Stimulated activated naive CD8-positive, alpha-beta T cell treated with anti-CD3 and anti-CD28 coated beads, Interleukin-15, Interleukin-2, amounts not matched to agents 100 U/mL and 50 U/mL, for 24 hours (primary cell): ENCODE results near the gene SERPINF2.
"Not testable (repeated sequence)": the region's sequence is repeated elsewhere in the genome, so short reads cannot be mapped to it uniquely, and the experiment has no call there.

Experiments
- ATAC-seq: fragments of 150-1000 bp; cut with Tn5 transposase; one replicate; pipeline ENCODE4 v1.10.0; 2021
- DNase-seq: peaks from one replicate; pipeline ENCODE4 v3.0.0; 2021

Gene SERPINF2

GRCh38 chr17:1735418-1735817 is 7.3 kb upstream of the SERPINF2 start:
- ATAC-seq = no peak
- DNase-seq = no peak

DNA sequence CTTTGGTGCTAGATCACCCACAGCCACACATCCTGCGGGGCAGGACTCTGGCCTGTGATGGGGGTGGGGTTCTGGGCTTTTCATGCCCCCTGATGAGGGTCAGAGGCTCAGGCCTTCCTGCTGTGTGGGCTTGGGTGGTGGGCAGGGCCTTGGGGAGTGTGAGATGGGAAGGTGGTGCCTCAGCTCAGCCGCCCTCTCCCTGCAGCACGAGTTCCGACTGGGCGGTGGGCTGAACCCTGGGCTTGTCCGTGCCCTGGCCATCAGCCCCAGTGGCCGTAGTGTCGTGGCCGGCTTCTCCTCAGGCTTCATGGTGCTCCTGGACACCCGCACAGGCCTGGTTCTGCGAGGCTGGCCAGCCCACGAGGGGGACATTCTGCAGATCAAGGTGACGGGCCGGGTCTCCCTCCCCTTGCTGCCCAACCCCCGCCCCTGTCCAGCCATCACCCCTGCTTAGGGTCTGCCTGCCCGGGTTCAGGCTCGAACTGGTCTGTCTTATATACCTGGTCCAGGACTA is 6.8 kb upstream of the SERPINF2 start:
- no peak for ATAC-seq
- DNase-seq = no peak

GRCh38 chr17:1736348-1737281 is 6.1 kb upstream of the SERPINF2 start:
- ATAC-seq (peak; percentile 63), DNase-seq (peak; percentile 70)

DNA sequence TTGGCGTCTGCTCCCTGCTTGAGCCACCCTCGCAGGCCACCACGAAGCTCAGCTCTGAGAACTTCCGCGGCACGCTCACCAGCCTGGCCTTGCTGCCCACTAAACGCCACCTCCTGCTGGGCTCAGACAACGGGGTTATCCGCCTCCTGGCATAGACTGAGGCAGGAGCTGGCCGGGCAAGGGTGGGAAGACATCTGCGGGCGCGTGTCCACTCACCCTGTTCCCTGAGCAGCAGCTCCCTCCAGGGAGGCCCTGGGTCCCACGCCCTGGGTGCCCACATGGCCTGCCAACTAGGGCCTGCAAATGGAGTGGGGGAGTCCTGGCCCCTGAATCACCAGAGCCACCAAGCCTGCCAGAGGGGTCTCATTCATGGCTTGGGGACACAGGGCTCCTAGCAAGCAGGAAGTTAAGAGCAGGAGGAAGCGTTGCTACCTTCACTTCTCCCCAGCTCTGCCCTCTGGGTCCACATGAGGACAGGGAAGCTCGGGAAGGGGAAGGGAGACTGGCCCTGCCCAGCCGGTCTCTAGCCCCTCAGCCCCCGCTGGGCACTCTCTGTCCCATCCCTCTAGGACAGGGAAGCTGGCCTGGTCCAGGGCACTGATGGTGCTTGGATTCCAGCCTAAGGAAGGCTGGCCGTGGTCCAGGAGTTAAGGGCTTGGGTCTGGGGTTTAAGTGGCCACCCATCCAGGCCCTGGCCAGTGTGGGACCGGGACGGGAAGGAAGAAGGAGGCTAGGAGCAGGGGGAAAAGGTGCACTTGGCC is 5.0 kb upstream of the SERPINF2 start:
- no peak for DNase-seq
- ATAC-seq = no peak

DNA sequence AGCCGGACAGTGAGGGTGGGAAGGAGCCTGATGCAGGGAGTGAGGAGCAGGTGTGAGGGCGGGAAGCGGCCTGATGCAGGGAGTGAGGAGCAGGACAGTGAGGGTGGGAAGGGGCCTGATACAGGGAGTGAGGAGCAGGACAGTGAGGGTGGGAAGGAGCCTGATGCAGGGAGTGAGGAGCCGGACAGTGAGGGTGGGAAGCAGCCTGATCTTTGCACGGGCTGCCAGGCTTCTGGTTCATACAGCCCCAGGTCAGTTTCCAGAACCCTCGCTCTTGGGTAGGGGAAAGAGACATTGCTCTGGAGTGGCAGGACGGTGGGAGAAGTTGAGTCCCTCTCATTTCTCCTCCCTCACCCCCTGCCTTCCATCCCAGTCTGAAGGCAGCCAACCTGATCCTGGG is 772 bp upstream of the SERPINF2 start:
- not testable (repeated sequence) for DNase-seq, ATAC-seq

DNA sequence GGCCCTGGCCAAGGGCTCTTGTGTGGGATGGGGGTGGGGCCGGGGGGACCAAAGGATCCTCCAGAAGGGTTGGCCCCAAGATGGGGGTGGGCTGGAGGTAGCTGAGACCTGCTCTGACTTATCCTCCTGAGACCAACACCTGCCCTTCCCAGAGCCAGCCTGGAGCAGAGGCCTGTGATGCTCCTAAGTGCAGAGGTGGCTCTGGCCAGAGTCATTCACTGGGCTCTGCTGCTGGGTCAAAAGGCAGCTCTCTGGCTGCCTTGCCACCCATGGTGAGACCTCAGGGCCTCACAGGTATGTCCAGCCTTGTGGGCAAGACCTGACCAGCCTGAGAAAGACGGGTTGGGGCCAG is 393 bp downstream of the SERPINF2 start:
- ATAC-seq = no peak
- DNase-seq = no peak

GRCh38 chr17:1744551-1745512 is 2.2 kb downstream of the SERPINF2 start:
- ATAC-seq = no peak
- no peak for DNase-seq

DNA sequence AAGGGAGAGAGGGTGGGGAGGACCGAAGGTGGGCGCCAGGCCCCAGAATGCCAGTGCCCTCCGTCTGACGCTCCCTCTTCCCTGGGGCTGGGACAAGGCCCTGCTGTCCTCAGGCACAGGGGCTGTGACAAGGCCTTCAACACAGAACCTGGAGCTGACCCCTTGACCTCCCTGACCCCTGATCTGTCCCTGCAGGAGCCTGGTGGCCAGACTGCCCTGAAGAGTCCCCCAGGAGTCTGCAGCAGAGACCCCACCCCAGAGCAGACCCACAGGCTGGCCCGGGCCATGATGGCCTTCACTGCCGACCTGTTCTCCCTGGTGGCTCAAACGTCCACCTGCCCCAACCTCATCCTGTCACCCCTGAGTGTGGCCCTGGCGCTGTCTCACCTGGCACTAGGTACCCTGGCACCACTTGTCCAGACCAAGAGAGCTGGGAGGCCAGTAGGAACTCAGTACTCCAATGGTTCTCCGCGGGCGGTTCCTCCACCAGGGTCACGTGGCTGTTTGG is 2.9 kb downstream of the SERPINF2 start:
- no peak for ATAC-seq
- no peak for DNase-seq

DNA sequence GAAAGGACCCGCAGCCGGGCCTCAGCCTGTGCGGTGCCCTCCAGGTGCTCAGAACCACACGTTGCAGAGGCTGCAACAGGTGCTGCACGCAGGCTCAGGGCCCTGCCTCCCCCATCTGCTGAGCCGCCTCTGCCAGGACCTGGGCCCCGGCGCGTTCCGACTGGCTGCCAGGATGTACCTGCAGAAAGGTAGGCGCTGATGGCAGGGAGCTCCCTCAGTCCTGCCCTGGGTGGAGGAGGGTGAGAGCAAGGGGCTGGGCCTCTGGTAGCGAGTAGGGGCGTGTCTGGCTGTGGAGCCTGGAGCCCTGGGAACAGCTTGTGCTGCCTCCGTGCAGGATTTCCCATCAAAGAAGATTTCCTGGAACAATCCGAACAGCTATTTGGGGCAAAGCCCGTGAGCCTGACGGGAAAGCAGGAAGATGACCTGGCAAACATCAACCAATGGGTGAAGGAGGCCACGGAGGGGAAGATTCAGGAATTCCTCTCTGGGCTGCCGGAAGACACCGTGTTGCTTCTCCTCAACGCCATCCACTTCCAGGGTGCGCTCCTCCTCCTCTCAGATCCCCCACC is 4.4 kb downstream of the SERPINF2 start:
- ATAC-seq (no peak), DNase-seq (no peak)

DNA sequence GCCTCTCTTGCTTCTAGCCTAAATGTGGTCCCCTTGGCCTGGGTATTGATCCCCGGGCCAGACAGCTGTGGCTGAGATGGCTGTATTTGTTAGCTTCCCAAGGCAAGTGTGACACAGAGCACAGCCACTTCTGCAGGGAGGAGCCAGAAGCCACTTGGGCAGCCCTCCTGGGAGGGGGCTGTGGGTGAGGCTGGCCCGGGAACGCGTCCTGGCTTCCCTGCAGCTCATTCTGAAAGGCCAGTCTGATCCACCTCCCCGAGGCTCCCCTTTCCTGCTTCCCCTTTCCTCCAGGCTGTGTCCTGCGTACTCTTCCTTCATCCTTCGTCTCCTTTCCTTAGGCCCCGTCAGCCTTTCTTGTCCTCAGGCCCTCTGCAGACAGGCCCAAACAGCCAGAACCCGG is 8.0 kb downstream of the SERPINF2 start:
- no peak for DNase-seq
- no peak for ATAC-seq

- ATAC-seq = peak; percentile 23
- DNase-seq = no peak
These were observed 10.0 kb downstream of the SERPINF2 start for GRCh38 chr17:1752425-1753262.

GRCh38 chr17:1753767-1754429 is 11.2 kb downstream of the SERPINF2 start:
- ATAC-seq (no peak), DNase-seq (no peak)

- ATAC-seq (no peak), DNase-seq (no peak)
These were observed 11.9 kb downstream of the SERPINF2 start for GRCh38 chr17:1754430-1755112.

- ATAC-seq (no peak), DNase-seq (no peak)
These were observed 12.7 kb downstream of the SERPINF2 start for GRCh38 chr17:1755252-1755826.

DNA sequence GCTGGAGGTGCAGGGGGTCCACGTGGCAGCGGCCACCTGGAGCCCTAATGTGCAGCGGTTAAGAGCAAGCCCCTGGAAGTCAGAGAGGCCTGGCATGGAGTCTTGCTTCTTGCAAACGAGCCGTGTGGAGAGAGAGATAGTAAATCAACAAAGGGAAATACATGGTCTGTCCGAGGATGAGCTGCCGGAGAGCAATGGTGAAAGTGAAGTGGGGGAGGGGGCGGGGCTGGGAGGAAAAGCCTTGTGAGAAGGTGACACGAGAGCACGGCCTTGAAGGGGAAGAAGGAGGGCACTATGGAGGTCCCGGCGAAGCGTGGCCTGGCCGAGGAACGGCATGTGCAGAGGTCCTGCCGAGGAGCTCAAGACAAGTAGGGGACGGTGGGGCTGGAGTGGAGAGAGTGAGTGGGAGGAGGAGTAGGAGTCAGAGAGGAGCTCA is 13.2 kb downstream of the SERPINF2 start:
- ATAC-seq = no peak
- no peak for DNase-seq

GRCh38 chr17:1758807-1759206 is 16.1 kb downstream of the SERPINF2 start:
- DNase-seq (no peak), ATAC-seq (no peak)

DNA sequence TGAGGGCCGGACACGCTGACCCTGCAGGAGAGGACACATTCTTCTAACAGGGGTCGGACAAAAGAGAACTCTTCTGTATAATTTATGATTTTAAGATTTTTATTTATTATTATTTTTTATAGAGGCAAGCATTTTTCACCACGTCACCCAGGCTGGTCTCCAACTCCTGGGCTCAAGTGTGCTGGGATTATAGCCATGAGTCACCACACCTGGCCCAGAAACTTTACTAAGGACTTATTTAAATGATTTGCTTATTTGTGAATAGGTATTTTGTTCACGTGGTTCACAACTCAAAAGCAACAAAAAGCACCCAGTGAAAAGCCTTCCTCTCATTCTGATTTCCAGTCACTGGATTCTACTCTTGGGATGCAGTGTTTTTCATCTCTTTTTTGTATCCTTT is 16.9 kb downstream of the SERPINF2 start:
- no peak for ATAC-seq
- no peak for DNase-seq

DNA sequence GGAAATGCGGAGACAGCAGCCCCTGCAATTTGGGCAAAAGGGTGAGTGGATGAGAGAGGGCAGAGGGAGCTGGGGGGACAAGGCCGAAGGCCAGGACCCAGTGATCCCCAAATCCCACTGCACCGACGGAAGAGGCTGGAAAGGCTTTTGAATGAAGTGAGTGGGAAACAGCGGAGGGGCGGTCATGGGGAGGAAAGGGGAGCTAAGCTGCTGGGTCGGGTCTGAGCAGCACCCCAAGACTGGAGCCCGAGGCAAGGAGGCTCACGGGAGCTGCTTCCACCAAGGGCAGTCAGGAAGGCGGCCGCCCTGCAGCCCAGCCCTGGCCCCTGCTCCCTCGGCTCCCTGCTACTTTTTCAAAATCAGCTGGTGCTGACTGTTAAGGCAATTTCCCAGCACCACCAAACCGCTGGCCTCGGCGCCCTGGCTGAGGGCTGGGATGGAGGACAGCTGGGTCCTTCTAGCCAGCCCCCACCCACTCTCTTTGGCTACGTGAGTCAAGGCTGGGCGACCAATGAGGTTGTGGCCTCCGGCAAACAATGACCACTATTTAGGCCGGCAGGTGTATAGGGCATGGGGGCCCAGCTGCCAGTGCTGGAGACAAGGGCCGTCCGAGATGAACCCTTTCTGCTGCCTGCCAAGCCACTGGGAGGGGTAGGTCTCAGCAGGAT is 19.7 kb downstream of the SERPINF2 start:
- ATAC-seq = no peak
- no peak for DNase-seq
